NCI-H1092 treated with DMSO at 0.1 percent for 48 hours (cell line): ENCODE results near the gene TIMM44.
"Not testable (repeated sequence)": the region's sequence is repeated elsewhere in the genome, so short reads cannot be mapped to it uniquely, and the experiment has no call there.

Experiments
- DNase-seq: peaks from one replicate; lab custom pipeline; 2025; lab: John Stamatoyannopoulos, UW

TIMM44 gene

DNA sequence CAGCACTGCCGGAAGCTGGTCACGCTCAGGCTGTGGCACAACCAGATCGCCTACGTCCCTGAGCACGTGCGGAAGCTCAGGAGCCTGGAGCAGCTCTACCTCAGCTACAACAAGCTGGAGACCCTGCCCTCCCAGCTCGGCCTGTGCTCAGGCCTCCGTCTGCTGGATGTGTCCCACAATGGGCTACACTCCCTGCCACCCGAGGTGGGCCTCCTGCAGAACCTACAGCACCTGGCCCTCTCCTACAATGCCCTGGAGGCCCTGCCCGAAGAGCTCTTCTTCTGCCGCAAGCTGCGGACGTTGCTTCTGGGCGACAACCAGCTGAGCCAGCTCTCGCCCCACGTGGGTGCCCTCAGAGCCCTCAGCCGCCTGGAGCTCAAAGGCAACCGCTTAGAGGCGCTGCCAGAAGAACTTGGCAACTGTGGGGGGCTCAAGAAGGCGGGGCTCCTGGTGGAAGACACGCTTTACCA, 43.0 kb downstream of the TIMM44 start:
- DNase-seq = no peak

DNA sequence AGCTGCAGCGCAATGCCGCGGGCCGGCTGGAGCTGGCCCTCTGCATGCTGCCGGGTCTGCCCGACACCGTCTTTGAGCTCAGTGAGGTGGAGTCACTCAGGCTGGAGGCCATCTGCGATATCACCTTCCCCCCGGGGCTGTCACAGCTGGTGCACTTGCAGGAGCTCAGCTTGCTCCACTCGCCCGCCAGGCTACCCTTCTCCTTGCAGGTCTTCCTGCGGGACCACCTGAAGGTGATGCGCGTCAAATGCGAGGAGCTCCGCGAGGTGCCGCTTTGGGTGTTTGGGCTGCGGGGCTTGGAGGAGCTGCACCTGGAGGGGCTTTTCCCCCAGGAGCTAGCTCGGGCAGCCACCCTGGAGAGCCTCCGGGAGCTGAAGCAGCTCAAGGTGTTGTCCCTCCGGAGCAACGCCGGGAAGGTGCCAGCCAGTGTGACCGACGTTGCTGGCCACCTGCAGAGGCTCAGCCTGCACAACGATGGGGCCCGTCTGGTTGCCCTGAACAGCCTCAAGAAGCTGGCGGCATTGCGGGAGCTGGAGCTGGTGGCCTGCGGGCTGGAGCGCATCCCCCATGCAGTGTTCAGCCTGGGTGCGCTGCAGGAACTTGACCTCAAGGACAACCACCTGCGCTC, 43.6 kb downstream of the TIMM44 start:
- DNase-seq = no peak

DNA sequence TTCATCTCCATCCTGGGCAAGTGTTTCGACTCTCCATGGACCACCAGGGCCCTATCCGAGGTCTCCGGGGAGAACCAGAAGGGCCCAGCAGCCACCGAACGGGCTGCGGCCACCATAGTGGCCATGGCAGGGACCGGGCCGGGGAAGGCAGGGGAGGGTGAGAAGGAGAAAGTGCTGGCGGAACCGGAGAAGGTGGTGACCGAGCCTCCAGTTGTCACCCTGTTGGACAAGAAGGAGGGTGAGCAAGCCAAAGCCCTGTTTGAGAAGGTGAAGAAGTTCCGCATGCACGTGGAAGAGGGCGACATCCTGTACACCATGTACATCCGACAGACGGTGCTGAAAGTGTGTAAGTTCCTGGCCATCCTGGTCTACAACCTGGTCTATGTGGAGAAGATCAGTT, 44.5 kb downstream of the TIMM44 start:
- no peak for DNase-seq

GRCh38 chr19:7897292-7897691, 46.2 kb downstream of the TIMM44 start:
- DNase-seq = no peak

DNA sequence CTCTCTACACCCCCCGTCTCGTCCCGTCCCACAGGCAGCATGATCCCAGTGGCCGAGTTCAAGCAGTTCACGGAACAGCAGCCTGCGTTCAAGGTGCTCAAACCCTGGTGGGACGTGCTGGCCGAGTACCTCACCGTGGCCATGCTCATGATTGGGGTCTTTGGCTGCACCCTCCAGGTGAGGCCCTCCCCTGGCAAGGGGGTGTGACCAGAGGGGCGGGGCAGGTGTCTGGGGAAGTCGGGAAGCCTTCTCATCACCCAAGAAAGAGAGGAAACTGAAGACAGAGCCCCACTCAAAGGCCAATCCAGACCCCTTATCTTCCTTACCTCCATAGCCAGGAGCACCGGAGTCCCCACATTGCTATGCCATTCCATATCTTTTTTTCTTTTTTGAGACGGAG, 47.9 kb downstream of the TIMM44 start:
- no peak for DNase-seq

DNA sequence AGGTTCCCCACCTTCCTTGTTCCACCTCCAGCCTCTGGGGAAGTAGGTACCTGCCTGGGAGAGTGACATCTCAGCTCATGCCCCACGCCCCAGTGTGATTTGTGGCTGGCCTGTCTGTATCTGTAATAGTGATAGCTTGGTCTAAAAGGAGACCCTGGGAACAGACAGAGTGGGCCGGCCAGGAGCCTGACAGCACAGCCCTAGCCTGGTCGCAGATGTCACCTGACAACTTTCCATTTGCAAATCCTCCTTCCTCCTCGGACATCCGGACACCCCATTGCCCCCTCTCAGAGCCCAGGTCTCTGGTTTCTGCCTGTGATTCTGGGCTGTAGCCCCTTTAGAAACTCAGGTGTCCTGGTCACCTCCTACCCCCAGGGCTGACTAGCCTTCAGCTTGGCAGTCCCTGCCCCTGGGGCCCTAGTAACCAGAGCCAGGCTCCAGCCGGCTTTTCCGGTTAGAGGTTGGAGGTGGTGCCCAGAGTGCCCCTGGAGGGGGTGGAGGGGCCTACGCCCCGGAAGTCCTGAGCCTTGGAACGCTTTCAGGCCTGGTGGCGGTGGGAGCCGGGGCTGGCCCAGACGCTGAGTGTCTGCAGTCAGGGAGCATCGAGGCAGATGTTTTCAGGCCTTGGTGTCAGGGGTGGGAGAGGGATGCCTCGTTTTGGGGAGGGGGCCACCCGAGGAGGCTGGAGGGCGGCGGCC, 48.7 kb downstream of the TIMM44 start:
- no peak for DNase-seq

DNA sequence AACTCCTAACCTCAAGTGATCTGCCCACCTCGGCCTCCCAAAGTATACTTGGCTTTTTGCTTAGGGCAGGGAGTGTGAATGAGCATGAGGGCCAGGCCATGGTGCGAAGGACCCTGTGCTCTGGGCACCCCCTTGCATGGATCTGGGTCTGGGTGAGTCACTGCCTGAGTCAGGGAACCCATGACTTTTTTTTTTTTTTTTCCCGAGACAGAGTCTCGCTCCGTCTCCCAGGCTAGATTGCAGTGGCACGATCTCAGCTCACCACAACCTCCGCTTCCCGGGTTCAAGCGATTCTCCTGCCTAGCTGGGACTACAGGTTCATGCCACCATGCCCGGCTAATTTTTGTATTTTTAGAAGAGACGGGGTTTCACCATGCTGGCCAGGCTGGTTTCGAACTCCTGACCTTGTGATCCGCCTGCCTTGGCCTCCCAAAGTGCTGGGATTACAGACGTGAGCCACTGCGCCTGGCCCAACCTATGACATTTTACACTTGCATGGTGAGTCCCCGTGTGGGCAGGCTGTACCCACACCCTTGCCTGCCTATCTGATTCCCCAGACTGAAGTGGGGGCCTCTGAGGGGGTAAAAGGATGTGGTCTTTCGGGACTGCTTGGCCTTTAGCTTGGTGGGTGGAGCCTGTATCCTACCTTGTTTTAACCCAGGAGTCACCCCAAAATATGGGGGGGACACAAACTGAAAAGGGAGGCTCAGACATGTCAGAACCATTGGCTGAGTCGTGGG, 49.9 kb downstream of the TIMM44 start:
- DNase-seq = not testable (repeated sequence)

- no peak for DNase-seq
These were observed 54.6 kb downstream of the TIMM44 start for GRCh38 chr19:7888826-7889217.

DNA sequence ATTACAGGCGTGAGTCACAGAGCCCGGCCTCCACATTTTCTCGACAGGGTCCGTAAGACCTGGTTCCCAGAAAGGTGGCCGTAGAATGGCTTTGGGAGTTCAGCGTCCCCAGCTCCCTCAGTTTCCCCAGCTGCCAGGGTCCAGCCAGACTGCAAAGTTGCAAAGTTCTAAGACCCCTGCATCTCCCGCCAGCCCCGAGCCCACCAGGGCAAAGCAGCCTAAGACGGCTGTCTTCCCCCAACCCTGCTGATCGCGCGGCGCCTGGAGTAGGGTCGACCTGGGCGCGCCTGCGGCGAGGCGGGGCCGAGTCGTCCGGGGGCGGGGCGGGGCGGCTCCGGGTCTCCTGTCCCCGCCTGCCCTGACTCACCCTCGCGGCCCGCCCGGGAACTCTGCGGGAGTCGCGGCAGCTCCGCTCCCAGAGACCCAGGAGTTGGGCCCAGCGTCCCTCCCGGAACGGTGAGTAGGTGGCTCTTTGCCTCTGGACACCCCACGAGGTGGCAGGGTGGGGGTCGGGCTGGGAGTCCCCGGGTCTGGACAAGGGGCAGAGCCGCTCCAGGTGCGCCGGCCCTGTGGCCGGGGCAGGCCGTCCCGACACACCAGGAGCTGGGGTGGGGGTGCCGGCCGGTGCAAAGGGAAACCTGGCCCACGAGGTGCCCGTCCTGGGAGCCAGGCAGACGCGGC, 55.2 kb downstream of the TIMM44 start, which contains the start of gene LRRC8E:
Gene LRRC8E, plus strand, starts transcription at position 366 of the 681 bp plus-strand sequence. CDS start 7,094 bp downstream, outside the sequence.
- DNase-seq = no peak

DNA sequence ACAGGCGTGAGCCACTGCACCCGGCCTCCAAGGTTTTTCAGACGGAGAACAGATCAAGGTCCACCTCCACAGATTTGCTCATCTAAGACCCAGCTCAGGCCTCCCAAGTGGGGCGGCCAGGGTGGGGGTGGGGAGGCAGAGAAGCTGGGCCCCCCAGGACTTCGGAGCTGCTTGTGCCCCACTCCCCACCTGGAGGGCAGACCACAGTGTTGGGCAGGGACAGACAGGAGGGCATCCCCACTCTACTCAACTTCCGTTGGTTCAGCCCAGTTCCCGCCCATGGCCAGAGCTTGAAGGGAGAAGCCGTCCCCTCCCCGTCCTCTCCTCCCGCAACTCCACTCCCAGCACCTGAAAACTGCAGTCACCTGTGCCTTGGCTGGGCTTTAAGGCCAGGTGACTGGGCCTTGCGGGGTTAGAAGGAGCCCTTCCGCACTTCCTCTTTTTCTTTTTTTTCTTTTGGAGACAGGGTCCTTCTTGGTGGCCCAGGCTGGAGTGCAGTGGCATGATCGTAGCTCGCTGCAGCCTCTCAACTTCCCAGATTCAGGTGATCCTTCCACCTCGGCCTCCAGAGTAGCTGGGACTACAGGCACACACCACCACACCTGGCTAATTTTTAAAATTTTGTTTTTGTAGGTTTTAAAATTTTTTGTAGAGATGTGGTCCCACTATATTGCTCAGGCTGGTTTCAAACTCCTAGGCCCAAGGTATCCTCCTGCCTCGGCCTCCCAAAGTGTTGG, 55.9 kb downstream of the TIMM44 start:
- DNase-seq = no peak

GRCh38 chr19:7885818-7886217, 57.6 kb downstream of the TIMM44 start:
- no peak for DNase-seq

- no peak for DNase-seq
These were observed 59.5 kb downstream of the TIMM44 start for GRCh38 chr19:7883796-7884570.

DNA sequence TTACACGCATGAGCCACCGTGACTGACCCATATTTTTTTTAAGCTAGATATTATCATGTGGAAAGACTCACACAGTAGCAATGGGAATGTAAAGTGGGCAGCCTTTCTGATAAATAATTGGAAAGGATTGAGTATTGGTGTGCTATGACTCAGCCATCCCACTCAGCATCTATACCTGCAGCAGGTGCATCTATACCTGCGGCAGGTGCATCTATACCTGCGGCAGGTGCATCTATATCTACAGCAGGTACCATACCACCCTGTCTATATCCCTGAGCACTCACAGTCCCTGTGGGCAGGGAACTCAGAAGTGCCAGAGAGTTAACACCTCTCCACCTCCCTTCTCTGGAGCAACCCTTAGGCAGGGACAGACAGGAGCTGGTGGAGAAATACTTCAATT, 60.4 kb downstream of the TIMM44 start:
- DNase-seq = no peak

GRCh38 chr19:7881910-7882309, 61.6 kb downstream of the TIMM44 start:
- DNase-seq = no peak

GRCh38 chr19:7879836-7880235, 63.6 kb downstream of the TIMM44 start:
- no peak for DNase-seq

DNA sequence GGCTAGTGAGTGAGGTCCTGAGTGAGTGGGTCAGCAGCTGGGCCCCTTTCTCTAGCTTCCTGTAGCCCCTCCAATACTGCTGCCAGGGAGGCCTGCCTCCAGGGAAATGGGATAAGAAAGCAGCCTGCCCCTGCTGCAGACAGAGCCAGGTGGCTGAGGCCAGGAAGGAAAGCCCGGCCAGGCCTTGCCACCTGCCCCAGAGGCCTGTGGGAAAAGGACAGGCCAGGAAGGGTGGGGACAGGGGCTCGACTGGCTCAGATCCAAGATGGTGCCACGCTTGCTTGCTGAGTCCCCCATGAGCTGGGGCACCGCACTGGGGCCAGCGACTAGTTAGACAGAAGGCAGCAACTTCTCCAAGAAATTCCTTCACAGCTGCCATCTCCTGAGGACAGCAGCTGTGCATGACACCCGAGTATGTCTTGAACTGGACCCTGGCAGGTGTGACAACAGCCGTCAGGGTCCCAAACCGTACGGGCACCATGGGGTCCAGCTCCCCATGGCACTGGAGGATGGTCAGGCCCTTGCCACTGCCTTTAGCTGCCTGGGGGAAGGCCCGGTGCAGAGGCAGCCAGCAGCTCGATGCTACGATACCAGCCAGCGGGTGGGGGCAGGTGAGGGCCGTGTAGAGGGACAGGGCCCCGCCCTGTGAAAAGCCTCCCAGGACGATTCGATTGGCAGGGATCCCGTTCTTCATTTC, 64.2 kb downstream of the TIMM44 start:
- DNase-seq = no peak

- no peak for DNase-seq
These were observed 66.1 kb downstream of the TIMM44 start for GRCh38 chr19:7877249-7877836.
